GDM1 (cell line): ENCODE data around the gene SUMO3.
"Not testable (repeated sequence)": the region's sequence is repeated elsewhere in the genome, so short reads cannot be mapped to it uniquely, and the experiment has no call there.

Source experiments
- DNase-seq: peaks from one replicate; lab custom pipeline; 2025; lab: John Stamatoyannopoulos, UW

Gene SUMO3

DNA sequence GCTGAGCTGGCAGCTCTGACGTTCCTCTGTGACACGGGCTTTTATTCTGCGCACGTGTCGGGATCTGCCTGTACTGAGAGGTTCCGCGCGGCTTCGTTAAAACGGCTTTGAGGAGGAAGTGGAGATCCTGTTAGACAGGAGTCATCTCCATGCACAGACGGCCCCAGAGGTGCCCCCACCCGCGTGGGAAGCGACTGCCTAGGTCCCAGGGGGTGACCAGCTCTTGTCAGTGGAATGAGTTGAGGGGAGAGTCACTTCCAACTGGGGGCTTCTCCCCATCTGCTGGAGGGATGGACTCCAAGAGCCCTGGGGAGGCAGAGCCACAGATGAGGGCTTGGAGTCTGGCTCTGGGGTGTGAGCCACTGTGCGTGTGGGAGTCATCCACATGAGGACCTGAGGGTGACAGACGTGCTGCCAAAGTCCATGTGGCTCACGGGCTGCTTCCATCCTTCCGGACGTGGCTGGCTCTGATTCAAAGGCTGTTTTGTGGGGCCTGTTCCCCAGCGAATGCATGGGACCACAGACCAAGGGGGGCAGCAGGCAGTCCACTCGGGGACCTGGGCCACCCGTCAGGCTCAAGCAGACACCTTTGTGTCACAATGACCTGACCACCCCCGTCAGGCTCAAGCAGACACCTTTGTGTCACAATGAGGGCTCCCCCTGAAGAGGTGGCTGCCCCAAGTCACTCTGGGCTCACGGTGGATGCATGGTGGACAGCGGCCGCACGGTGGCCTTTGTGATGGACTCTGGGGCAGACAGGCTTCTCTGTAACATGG, 28.8 kb upstream of the SUMO3 start:
- peak; percentile 56 for DNase-seq

DNA sequence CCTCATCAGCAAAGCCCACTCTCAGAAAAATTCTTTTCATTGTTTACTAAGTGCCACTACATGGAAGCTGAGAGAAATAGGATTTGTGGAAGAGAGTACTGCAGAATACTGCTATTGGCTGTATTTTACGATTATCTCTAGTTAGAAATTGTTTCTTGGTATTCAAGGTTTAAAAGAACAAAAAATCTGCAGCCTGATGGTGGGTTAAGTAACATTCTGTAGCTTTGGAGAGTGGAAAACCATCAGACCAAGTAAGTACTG, 28.3 kb upstream of the SUMO3 start:
- no peak for DNase-seq

DNA sequence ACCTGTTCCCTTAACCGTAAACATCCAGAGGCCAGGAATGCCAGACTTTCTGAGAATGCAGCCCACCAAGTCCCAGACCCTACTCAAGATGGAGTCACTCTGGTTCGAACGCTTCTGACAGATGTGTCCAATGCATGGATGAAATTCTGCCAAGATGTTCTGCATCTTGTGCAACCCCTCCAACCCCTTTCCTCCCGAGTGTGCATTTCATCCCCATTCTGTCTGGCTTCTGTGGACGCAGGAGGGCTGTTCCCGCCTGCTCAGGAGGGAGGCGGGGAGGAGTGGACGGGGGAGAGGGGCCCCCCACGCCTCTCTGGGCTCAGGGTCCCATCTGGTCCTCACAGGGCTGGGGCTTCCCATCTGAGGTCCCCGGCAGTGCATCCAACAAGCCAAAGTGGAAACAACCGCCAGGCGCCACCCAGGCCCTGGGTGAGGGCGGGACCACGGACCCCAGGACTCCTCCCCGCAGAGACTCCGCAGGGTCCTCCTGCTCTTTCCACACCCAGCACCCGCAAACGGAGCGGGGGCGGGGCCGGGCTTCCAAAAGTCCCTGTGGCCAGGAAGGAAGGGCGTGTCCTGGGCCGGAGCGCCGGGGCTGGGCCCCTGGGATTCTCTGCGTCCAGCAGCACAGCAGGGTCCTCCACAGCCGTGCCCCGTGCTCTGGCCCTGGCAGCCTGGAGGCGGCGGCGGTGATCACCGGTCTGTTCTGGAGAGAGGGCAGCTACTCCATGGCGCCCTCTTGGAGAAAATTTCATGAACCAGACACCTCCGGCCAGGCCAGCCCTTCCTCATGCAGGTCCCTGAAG, 27.8 kb upstream of the SUMO3 start:
- DNase-seq, result peak; percentile 41

DNA sequence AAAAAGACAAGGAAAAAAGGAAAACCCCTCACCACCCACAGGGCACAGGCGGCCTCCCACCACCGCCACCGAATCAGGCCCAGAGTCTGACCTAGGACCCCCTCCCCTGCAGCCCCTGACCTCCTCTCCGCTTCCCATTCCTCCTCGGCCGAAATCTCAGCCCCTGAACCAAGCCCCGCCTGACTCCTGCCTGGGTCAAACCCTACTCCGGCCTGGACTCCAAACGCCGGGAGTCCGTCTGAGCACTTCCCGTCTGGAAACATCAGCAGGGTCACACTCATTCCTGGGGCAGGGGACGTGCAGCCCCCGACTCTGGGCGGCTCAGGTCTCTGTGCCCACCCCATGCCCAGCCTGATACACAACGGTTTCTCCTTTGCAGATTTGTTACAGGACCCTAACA, 26.4 kb upstream of the SUMO3 start:
- no peak for DNase-seq

DNA sequence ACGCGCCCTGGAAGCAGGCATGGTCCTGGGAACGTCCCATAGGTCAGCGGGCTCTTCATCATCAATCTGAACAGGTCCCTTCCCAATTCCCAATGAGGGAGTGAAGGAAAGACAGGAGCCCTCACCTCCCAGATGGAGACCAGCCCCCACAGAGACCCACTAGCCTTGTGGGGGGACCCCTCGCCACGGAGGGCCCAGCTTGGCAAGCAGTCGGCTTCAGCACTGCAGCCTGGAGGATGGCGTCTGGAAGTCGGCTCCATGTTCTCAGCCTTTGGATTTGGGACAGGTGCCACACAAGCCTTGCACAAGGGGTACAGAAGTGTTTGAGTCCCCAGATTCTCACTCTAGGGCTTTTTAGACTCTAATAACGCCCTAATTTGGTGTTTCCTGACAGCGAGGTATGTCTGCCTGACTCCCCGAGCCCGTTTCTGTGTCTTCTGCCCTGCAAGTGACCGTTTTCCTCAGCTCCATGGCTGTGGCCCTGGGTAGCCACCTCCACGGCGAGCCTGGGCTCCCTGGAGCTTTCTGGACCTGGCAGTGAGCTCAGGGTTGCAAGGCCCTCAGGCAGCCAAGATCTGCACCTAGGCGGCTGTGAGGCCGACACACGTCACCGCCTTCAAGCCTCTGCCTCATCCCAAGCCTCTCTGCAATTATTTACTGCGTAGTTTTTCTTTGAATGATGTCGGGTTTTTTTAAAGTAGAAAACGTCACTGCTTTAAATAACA, 25.0 kb upstream of the SUMO3 start:
- DNase-seq, result no peak

DNA sequence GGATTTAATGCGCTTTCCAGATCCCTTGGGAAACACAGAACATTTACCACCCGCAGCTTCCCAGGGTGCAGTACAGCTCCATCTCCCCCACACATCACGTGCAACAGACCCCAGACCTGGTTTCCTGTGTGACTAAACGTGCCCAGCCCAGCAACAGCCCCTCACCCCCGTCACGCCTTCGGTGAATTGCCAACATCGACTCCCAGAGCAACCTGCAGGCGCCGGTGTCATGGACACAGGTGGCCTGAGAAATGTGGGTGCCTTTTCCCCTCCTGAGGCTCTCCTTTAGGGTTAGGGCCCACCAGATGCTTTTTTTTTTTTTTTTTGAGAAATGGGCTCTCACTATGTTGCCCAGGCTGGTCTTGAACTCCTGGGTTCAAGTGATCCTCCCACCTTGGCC, 24.2 kb upstream of the SUMO3 start:
- DNase-seq, result no peak

DNA sequence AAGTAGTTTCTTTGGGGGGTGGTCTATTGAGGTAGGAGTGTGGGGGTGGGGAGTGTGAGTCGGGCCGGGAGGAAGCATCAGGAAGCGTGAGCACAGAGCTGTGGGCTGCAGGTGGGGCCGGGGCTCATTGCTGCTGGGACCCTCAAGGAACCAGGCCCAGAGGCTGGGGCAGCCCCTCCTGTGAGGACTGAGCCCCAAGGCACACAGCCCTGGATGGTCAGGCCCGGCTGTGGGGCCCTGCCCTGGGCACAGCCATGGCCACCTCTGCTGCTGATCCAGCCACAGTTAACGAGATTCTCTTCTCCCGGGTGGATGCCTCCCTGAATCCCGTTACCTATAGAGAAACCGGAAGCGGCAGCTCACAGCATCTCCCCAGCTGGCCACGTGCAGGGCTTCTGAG, 22.9 kb upstream of the SUMO3 start:
- DNase-seq, result no peak

DNA sequence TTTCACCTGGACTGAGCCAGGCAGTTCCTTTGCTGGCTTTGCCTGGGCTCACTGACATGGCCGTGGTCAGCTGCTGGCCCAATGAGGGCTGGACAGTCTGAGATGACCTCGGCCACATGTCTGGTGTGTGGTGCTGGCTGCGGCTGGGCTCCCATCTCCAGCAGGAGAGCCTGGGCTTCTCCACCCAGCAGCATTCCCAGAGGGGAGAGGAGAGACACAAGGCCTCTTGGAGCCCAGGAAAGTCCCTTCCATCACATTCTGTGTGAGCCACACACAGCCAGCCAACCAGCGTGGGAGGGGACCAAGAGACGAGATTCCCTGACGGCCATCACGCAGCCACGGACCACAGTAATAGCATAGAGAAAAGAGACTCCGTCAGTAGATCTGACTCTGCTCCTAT, 21.1 kb upstream of the SUMO3 start:
- no peak for DNase-seq

DNA sequence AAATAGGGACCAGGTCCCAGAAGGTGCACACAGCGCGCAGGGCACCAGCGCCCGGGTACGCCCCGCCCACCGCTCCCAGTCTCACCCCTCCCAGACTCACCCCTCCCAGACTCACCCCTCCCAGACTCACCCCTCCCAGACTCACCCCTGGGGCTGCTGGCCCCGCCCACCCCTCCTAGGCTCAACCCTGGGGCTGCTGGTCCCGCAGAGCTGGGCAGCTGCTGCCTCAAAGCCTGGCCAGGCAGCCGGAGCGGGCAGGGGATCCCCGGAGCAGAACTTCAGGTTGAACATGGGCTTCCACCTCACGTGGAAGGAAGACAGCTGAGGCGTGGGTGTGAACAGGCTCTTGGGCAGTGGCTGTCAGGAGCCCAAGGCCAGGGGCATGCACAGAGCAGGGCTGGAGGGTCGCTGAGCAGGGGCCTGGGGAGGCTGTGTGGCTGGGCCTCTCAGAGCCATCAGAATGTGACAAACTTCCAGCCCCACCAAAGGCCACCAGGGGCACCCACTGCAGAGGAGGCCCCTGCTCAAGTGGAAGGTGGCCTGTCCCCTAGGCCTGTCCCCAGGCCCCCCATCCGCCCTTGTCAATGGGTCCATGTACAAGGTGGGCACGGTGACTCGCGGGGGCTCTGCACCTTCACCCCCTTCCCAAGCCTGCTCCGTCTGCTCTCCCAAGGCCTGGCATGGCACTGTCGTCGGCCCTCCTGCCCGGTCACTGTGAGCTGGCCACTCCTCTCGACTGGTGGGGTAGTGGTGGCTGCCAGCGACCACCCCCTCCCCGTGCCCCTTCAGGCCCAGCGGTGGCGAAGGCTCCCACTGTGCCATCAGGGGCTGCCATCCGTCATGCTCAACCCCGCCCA, 20.4 kb upstream of the SUMO3 start:
- DNase-seq, result no peak

DNA sequence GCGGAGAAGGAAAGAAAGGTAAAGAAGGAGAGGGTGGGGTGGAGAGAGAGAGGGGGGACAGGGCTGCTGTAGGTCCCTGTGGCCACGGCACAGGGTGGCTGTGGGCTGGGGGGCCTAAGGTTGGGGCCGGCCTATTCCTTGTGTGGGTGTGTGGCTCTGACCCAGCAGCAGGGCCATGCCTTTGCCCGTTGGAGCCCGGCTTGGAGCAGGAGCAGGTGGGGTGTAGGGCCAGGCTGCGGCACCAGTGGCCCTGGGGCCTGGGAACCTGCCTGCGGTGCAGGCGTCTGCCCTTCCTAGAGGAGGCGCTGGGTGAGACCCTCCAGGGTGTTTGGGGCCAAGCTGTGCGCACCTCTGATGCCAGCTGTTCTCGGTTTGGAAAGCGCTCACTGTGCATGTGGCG, 19.7 kb upstream of the SUMO3 start:
- no peak for DNase-seq

DNA sequence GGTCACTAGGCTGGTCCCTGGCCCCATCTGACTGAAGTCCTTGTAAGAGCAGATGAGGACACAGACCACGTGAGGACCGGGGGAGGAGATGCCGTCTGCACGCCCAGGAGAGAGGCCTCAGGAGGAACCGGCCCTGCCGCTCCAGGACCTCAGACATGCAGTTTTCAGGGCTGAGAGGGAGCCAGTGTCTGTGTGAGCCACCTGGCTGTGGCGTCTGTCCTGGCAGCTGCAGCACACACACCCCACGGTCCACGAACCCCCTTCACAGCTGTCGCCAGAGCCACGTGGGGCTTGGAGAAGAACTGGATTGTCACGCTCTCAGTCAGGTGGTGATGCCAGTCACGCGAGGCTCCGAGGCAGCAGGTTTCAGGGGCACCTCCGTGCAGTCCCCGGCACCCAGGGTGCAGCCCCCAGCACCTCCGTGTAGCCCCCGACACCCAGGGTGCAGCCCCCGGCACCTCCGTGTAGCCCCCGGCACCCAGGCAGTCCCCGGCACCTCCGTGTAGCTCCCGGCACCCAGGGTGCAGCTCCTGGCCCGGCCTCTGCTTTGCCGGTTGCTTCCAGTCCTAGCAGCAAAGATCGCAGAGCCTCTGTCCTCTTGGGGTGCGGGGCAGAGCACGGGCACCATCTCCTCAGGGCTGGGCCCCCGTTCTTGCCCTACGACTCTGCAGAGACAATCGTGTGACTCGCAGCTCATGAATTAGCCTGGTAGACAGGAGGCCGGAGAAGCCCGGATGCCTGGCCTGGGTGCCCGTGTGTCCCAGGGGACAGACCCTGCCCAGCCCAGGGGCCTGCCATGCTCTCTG, 19.0 kb upstream of the SUMO3 start:
- DNase-seq, result no peak

DNA sequence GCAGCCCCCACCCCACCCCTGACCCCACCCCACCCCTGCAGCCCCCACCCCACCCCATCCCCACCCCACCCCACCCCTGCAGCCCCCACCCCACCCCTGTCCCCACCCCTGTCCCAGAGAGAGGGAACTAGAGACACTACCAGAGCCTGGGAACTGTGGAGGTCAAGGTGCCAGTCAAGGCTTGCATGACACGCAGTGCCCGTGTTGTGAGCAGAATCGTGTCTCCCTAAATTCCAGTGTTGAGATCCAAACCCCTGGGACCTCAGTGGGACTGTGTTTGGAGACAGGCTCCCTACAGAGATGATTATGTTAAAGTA, 18.4 kb upstream of the SUMO3 start:
- DNase-seq, result no peak

DNA sequence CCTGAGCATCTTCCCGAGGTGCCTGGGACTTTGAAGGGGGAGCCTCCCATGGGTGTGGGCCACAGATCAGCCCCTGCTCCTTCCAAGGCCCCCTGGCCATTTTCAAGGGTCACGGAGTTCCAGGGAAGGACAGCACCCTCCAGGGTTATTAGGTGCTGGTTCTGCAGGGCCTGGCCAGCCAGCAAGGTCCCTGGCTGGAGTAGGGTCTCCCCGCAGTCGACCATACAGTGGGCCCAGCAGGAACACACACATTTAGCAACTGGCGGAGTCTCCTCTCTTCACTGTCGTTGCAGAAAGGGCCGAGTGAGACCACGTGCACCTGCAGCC, 17.7 kb upstream of the SUMO3 start:
- no peak for DNase-seq

DNA sequence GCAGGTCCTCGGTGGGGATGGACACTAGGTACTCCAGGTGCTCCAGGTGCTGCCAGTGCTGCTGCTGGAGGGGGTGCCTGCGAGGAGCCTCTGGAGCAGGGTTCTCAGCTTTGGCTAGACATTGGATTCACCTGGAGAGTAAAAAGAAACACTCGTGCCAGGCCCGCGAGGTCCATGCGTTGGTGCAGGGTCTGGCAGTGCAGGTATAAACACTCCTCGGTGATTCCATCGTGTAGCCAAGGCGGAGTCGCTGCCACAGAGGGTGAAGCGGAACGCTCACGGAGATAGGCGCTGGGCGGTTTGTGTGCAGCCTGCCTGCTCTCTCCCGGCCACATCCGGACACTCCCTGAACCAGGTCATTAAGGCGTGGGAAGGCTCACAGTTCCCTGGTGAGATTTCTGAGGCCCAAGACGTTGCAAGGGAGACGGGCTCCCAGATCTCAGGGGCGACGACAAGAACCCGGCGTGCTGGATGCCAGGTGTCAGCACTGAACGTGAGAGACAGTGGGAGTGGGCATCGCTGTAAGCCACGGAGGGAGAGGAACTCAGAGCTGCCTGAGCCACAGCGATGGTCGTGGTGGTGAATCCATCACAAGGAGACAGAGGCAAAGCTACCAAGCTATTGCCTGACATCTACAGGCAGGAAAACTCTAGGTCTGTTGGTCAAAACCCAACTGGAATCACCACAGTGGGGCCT, 17.2 kb upstream of the SUMO3 start:
- DNase-seq, result no peak

DNA sequence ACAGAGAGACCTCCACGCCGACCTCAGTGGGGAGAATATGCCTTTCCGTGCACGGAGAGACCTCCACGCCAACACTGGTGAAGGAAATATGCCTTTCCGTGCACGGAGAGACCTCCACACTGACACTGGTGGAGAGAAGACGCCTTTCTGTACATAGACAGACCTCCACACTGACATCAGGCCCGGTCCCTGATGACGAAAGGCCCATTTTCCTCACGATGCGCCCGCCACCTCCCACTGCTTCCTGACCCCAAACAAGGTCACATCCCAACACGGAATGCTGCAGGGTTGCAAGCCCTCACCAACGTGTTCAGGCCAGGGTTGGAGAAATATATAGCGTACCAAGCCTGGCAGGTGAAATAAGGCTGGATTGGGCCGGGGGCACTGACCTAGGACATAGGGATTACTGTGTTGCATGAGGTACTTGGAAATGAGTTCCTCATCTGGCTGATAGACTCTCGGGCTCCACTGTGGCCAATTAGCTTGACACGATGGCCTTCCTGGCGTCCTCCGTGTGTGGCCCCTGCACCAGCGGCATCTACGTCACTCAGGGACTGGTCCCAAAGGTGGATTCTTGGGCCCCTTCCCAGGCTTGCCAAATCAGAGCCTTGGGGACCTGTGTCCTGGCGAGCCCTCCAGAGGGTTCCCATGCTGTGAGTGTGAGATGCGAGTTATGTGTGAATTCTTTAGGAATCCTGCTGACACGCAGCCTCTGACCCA, 16.5 kb upstream of the SUMO3 start:
- DNase-seq, result no peak

DNA sequence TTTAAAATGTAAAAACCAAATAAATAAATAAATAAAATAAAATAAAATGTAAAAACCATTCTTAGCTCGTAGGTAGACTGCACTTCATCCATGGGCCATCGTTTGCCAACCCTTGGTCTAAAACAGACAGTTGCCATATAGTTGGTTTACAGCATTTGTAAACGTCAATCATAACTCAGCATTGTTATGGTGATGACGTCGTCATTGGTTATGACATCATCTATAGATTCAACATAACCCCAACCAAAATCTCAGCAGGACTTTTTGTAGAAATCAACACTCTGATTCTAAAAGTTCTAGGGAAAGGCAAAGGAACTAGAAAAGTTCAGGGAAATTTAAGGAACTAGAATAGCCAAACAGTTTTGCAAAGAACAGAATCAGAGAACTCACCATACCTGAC, 15.8 kb upstream of the SUMO3 start:
- DNase-seq, result no peak

DNA sequence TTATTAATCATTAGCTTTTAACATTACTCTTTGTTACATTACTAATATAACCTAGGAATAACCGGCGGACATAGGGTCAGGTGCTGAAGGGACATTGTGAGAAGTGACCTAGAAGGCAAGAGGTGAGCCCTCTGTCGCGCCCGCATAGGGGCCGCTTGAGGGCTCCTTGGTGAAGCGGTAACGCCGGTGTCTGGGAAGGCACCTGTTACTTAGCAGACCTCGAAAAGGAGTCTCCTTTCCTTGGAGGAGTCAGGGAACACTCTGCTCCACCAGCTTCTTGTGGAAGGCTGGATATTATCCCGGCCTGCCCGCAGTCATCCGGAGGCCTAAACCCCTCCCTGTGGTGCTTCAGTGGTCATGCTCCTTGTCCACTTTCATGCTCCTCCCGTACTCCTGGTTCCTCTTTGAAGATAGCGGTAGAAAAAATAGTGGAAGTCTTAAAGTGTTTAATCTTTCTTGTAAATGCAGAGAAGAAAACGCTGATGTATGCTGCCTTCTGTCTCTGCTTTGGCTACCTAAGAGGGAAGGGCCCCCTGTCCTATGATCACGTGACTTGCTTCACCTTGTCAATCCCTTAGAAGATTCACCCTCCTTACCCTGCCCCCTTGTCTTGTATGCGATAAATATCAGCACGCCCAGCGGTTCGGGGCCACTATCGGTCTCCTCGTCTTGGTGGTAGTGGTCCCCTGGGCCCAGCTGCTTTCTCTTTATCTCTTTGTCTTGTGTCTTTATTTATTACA, 14.8 kb upstream of the SUMO3 start:
- not testable (repeated sequence) for DNase-seq

DNA sequence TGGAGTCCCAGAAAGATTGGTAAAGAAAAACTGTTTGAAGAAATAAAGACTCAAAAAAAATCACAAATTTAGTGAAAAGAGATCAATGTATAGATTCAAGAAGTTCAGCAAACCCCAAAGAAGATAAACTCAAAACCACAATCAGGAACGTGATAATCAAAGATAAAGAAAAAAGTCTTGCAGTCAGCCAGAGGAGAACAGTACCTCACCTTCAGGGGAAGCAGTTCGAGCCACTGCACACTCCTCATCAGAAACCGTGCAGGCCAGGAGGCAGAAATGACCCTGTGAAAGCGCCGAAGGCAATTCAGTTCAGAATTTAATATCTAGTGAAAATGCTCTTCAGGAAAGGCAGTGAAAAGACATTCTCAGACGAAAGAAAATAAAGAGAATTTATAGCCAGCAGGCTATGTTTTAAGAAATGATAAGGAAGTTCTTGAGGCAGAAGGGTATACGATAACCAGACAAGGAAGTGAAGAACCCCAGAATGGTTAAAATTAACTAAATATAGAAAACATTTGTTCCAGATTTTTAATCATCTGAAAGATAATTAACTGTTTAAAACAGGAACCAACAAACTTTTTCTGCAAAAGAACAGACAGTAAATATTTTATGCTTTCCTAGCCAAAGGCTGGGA, 13.5 kb upstream of the SUMO3 start:
- DNase-seq, result no peak

DNA sequence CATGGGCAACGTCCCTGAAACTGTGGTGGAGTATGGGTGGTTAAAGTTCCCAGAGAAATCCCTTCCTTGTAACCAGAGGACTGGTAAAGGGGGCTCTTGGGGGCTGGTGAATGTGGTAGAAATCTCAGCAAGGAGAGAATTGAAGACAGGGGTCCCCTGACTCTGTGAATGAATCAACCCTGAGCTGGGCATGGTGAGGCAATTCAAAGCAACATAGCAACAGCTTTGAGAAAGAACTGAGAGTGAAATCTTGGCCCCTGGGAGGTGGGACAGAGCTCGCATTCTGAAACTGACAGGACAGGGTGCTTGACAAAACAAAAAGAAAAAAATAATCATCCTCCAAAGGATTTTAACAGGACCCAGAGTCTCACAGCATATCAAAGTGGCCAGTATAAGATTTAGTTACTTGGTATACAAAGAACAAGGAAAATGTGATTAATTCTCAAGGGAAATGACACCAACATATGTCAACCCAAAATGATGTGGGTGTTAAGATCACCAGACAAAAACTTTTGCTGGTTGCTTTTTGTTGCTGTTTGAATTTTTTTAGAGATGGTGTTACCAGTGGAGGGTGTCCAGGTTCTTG, 11.7 kb upstream of the SUMO3 start:
- no peak for DNase-seq
